GM23338 (cell line): ENCODE results near the gene DCUN1D2. TPM values are rescaled to one million over a fixed set of nuclear protein-coding genes. Genes with fewer than 3 reads are reported as not detected.

Experiments
- ATAC-seq: fragments of 200-7000 bp; cut with Tn5 transposase; 3 replicates; pipeline ENCODE4 v1.9.1; 2020
- DNase-seq: peaks from one replicate; pipeline ENCODE4 v3.0.0-alpha.2; 2015; ENCODE audit warnings: low spot score
- H2AFZ ChIP-seq: fragments of 200-600 bp; sonication (generic); 2 replicates; pipeline ENCODE4 v1.8.0; 2016; ENCODE audit warnings: antibody characterized with exemption, mild to moderate bottlenecking, moderate library complexity
- H3F3A ChIP-seq: fragments of 200-600 bp; sonication (generic); replicated peaks from 2 replicates; pipeline ENCODE4 v1.8.0; 2017; ENCODE audit warnings: antibody characterized with exemption, mixed run types, low read depth
- H3K27ac ChIP-seq: fragments of 200-600 bp; sonication (generic); 2 replicates; pipeline ENCODE4 v1.6.1; 2016; ENCODE audit warnings: low read depth
- H3K27me3 ChIP-seq: fragments of 200-600 bp; sonication (generic); 2 replicates; pipeline ENCODE4 v1.8.0; 2016; ENCODE audit warnings: mild to moderate bottlenecking, mixed run types, moderate library complexity; ENCODE audit not compliant: insufficient read depth
- H3K36me3 ChIP-seq: fragments of 200-600 bp; sonication (generic); 2 replicates; pipeline ENCODE4 v1.8.0; 2016; ENCODE audit warnings: mild to moderate bottlenecking; ENCODE audit not compliant: insufficient read depth
- H3K4me1 ChIP-seq: fragments of 200-600 bp; sonication (generic); 2 replicates; pipeline ENCODE4 v1.8.0; 2016; ENCODE audit warnings: mild to moderate bottlenecking, moderate library complexity; ENCODE audit not compliant: insufficient read depth
- H3K4me2 ChIP-seq: fragments of 200-600 bp; sonication (generic); 2 replicates; pipeline ENCODE4 v1.7.1; 2017; ENCODE audit warnings: mixed run types
- H3K4me3 ChIP-seq: fragments of 200-600 bp; sonication (generic); 2 replicates; pipeline ENCODE4 v1.6.1; 2016; ENCODE audit warnings: mixed run types
- H3K79me2 ChIP-seq: fragments of 200-600 bp; sonication (generic); replicated peaks from 2 replicates; pipeline ENCODE4 v1.8.0; 2017; ENCODE audit warnings: mild to moderate bottlenecking; ENCODE audit not compliant: insufficient read depth
- H3K9me2 ChIP-seq: fragments of 200-600 bp; sonication (generic); 2 replicates; pipeline ENCODE4 v1.8.0; 2017; ENCODE audit not compliant: insufficient read depth
- H4K20me1 ChIP-seq: fragments of 200-600 bp; sonication (generic); replicated peaks from 2 replicates; pipeline ENCODE4 v1.8.0; 2017; ENCODE audit warnings: mild to moderate bottlenecking; ENCODE audit not compliant: insufficient read depth
- H3K27ac Mint-ChIP-seq: 2 replicates; pipeline ENCODE4 v1.8.0; 2020; ENCODE audit warnings: inconsistent platforms, mild to moderate bottlenecking, moderate library complexity, mixed read lengths
- H3K27me3 Mint-ChIP-seq: 3 replicates; pipeline ENCODE4 v1.8.0; 2022; ENCODE audit warnings: low read depth, mild to moderate bottlenecking, moderate library complexity, mixed read lengths, inconsistent platforms; ENCODE audit not compliant: insufficient read depth, poor library complexity
- H3K36me3 Mint-ChIP-seq: 3 replicates; pipeline ENCODE4 v1.8.0; 2021; ENCODE audit warnings: low read depth, mild to moderate bottlenecking, inconsistent platforms, moderate library complexity, mixed read lengths
- H3K4me1 Mint-ChIP-seq: 3 replicates; pipeline ENCODE4 v1.8.0; 2020; ENCODE audit warnings: mild to moderate bottlenecking, inconsistent platforms, mixed read lengths
- H3K4me3 Mint-ChIP-seq: 3 replicates; pipeline ENCODE4 v1.8.0; 2021; ENCODE audit warnings: moderate library complexity, mild to moderate bottlenecking, inconsistent platforms, mixed read lengths
- H3K9me3 Mint-ChIP-seq: 3 replicates; pipeline ENCODE4 v1.8.0; 2020; ENCODE audit warnings: moderate library complexity, mild to moderate bottlenecking, inconsistent platforms, mixed read lengths
- EZH2 ChIP-seq: fragments of 200-600 bp; sonication (generic); IDR thresholded peaks from one replicate; pipeline ENCODE4 v1.8.0; 2017; ENCODE audit warnings: antibody characterized with exemption, mild to moderate bottlenecking, low read depth; ENCODE audit not compliant: unreplicated experiment
- EZH2phosphoT487 ChIP-seq: fragments of 200-600 bp; sonication (generic); IDR thresholded peaks from one replicate; pipeline ENCODE4 v1.8.1; 2018; ENCODE audit warnings: antibody characterized with exemption; ENCODE audit not compliant: unreplicated experiment
- JUNB ChIP-seq: IDR thresholded peaks from one replicate; pipeline ENCODE4 v1.6.1; 2016; ENCODE audit warnings: antibody characterized with exemption; ENCODE audit not compliant: unreplicated experiment
- NANOG ChIP-seq: IDR thresholded peaks from 2 replicates; pipeline ENCODE4 v1.6.1; 2016; ENCODE audit warnings: antibody characterized with exemption, borderline replicate concordance
- POLR2AphosphoS5 ChIP-seq: IDR thresholded peaks from 2 replicates; pipeline ENCODE4 v1.6.1; 2016; ENCODE audit warnings: antibody characterized with exemption, low read depth
- STAT1 ChIP-seq: IDR thresholded peaks from one replicate; pipeline ENCODE4 v1.6.1; 2016; ENCODE audit warnings: antibody characterized with exemption; ENCODE audit not compliant: unreplicated experiment
- ZNF114 ChIP-seq: fragments of 250-450 bp; sonication (Bioruptor Pico); IDR thresholded peaks from 2 replicates; pipeline ENCODE4 v1.5.0; 2020; ENCODE audit warnings: mild to moderate bottlenecking, moderate library complexity
- ZNF331 ChIP-seq: fragments of 250-450 bp; sonication (Bioruptor Pico); IDR thresholded peaks from 2 replicates; pipeline ENCODE4 v1.5.0; 2020; ENCODE audit warnings: low read depth, mild to moderate bottlenecking, moderate library complexity
- polyA plus RNA-seq: library from polyadenylated mRNA; unstranded; fragments of >200 nt; fragmentation: Nextera tagmentation; extraction: Ambion mirVana; gene quantifications from 2 replicates; pipeline ENCODE4 v1.2.1, GENCODE V29; 2016
- total RNA-seq: library from RNA; depleted of rRNA; stranded (reverse); fragments of >200 nt; shearing (Covaris generic); gene quantifications from 2 replicates; pipeline ENCODE4 v1.2.3, GENCODE V29; 2014
- TF ChIP-seq, protein P1 (sequence below): IDR thresholded peaks from one replicate; pipeline ENCODE4 v1.6.1; 2018; ENCODE audit warnings: antibody characterized with exemption; ENCODE audit not compliant: unreplicated experiment
- TF ChIP-seq, protein P2 (sequence below), 2 experiments: fragments of 200-600 bp in 1 of 2; sonication (generic) in 1 of 2; conservative IDR thresholded peaks; 2 replicates each; pipeline versions ENCODE4 v1.5.1 to v1.6.1; 2016 to 2017; ENCODE audit warnings: antibody characterized with exemption in 2 of 2, low read depth in 2 of 2, mild to moderate bottlenecking in 2 of 2, moderate library complexity in 1 of 2
- TF ChIP-seq, protein P3 (sequence below): IDR thresholded peaks from 2 replicates; pipeline ENCODE4 v1.6.1; 2016; ENCODE audit warnings: antibody characterized with exemption
- TF ChIP-seq, protein P4 (sequence below): fragments of 250-450 bp; sonication (Bioruptor Pico); IDR thresholded peaks from 2 replicates; pipeline ENCODE4 v1.5.0; 2020; ENCODE audit warnings: mild to moderate bottlenecking, moderate library complexity

Gene DCUN1D2
- total and polyA plus RNA-seq, 2 experiments from 2014 or later: 12.3 to 38.0 TPM

DNA sequence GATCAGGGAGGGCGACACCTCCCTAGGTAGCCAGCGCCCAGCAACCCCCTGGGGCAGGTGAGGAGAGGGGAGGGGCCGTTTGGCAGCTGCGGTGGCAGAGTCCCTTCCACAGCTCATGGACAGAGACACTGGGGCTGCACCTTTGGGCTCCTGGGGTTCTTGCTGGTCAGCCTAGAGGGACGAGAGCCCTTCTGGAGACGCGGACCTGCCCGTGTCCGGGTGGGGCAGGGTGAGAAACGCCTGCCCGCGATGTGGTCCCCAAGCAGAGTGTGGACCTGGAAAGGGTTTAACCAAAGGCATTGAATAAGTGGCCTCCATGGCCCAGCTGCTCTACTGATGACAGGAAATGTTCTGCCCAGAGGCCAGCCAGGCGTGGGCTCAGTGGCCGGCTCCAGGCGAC lies 75.5 kb downstream of the DCUN1D2 start (continued):
- TF ChIP-seq, protein P1, sequence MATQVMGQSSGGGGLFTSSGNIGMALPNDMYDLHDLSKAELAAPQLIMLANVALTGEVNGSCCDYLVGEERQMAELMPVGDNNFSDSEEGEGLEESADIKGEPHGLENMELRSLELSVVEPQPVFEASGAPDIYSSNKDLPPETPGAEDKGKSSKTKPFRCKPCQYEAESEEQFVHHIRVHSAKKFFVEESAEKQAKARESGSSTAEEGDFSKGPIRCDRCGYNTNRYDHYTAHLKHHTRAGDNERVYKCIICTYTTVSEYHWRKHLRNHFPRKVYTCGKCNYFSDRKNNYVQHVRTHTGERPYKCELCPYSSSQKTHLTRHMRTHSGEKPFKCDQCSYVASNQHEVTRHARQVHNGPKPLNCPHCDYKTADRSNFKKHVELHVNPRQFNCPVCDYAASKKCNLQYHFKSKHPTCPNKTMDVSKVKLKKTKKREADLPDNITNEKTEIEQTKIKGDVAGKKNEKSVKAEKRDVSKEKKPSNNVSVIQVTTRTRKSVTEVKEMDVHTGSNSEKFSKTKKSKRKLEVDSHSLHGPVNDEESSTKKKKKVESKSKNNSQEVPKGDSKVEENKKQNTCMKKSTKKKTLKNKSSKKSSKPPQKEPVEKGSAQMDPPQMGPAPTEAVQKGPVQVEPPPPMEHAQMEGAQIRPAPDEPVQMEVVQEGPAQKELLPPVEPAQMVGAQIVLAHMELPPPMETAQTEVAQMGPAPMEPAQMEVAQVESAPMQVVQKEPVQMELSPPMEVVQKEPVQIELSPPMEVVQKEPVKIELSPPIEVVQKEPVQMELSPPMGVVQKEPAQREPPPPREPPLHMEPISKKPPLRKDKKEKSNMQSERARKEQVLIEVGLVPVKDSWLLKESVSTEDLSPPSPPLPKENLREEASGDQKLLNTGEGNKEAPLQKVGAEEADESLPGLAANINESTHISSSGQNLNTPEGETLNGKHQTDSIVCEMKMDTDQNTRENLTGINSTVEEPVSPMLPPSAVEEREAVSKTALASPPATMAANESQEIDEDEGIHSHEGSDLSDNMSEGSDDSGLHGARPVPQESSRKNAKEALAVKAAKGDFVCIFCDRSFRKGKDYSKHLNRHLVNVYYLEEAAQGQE: no peak
- TF ChIP-seq STAT1 (no peak), ZNF331 (CRISPR knock-in tag) (no peak), POLR2AphosphoS5 (no peak), ZNF114 (CRISPR knock-in tag) (no peak), EZH2phosphoT487 (no peak), EZH2 (no peak), NANOG (no peak)
- TF ChIP-seq, protein P2, sequence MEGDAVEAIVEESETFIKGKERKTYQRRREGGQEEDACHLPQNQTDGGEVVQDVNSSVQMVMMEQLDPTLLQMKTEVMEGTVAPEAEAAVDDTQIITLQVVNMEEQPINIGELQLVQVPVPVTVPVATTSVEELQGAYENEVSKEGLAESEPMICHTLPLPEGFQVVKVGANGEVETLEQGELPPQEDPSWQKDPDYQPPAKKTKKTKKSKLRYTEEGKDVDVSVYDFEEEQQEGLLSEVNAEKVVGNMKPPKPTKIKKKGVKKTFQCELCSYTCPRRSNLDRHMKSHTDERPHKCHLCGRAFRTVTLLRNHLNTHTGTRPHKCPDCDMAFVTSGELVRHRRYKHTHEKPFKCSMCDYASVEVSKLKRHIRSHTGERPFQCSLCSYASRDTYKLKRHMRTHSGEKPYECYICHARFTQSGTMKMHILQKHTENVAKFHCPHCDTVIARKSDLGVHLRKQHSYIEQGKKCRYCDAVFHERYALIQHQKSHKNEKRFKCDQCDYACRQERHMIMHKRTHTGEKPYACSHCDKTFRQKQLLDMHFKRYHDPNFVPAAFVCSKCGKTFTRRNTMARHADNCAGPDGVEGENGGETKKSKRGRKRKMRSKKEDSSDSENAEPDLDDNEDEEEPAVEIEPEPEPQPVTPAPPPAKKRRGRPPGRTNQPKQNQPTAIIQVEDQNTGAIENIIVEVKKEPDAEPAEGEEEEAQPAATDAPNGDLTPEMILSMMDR (conservative IDR thresholded peaks at IDR 0.05; ENCODE audit: low read depth in 2 of 2): no peak
- TF ChIP-seq, protein P3, sequence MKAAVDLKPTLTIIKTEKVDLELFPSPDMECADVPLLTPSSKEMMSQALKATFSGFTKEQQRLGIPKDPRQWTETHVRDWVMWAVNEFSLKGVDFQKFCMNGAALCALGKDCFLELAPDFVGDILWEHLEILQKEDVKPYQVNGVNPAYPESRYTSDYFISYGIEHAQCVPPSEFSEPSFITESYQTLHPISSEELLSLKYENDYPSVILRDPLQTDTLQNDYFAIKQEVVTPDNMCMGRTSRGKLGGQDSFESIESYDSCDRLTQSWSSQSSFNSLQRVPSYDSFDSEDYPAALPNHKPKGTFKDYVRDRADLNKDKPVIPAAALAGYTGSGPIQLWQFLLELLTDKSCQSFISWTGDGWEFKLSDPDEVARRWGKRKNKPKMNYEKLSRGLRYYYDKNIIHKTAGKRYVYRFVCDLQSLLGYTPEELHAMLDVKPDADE: no peak

DNA sequence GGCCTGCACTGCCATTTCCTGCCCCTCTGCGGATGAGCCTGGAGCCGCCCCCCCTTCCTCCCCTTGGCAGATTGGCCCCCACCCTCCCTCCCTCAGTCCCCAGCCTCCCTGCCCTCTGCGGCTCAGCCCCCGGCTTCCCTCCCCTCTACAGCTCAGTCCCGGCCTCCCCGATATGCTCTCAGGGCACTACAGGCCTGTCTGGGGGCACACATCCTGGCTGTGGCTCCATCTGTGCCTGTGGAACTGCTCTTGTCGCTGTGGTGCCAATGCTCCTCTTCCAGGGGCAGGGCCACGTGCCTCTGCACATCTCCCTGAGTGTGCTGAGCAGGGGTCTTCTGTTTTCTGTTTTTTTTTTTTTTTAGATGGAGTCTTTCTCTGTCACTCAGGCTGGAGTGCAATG lies 76.2 kb downstream of the DCUN1D2 start:
- Mint-ChIP-seq H3K27ac (no peak overlapping the region), H3K36me3 (no peaks in the 10 kb centered on the region), H3K4me1 (no peaks in the 10 kb centered on the region; the same call in 1 of the 3 replicates), H3K4me3 (no peak overlapping the region), H3K9me3 (peaks cover 3% of the 10 kb centered on the region; the same call in 2 of the 3 replicates), H3K27me3 (peaks cover 16% of the 10 kb centered on the region)
- no peak overlapping the region for H3K4me3 ChIP-seq
- ATAC-seq: no peak
- H3K27ac ChIP-seq: no peak overlapping the region
- H3K9me2 ChIP-seq: no peaks in the 10 kb centered on the region
- no peak overlapping the region for H2AFZ ChIP-seq
- peaks cover 8% of the 10 kb centered on the region; the same call in 1 of the 2 replicates for H3F3A ChIP-seq
- H3K27me3 ChIP-seq: no peaks in the 10 kb centered on the region
- no peaks in the 10 kb centered on the region for H3K4me1 ChIP-seq
- H4K20me1 ChIP-seq: no peaks in the 10 kb centered on the region
- DNase-seq: no peak
- no peaks in the 10 kb centered on the region for H3K79me2 ChIP-seq
- no peak overlapping the region for H3K4me2 ChIP-seq
- H3K36me3 ChIP-seq: no peaks in the 10 kb centered on the region
- TF ChIP-seq JUNB: no peak
- no peak for TF ChIP-seq POLR2AphosphoS5
- TF ChIP-seq, protein P4, sequence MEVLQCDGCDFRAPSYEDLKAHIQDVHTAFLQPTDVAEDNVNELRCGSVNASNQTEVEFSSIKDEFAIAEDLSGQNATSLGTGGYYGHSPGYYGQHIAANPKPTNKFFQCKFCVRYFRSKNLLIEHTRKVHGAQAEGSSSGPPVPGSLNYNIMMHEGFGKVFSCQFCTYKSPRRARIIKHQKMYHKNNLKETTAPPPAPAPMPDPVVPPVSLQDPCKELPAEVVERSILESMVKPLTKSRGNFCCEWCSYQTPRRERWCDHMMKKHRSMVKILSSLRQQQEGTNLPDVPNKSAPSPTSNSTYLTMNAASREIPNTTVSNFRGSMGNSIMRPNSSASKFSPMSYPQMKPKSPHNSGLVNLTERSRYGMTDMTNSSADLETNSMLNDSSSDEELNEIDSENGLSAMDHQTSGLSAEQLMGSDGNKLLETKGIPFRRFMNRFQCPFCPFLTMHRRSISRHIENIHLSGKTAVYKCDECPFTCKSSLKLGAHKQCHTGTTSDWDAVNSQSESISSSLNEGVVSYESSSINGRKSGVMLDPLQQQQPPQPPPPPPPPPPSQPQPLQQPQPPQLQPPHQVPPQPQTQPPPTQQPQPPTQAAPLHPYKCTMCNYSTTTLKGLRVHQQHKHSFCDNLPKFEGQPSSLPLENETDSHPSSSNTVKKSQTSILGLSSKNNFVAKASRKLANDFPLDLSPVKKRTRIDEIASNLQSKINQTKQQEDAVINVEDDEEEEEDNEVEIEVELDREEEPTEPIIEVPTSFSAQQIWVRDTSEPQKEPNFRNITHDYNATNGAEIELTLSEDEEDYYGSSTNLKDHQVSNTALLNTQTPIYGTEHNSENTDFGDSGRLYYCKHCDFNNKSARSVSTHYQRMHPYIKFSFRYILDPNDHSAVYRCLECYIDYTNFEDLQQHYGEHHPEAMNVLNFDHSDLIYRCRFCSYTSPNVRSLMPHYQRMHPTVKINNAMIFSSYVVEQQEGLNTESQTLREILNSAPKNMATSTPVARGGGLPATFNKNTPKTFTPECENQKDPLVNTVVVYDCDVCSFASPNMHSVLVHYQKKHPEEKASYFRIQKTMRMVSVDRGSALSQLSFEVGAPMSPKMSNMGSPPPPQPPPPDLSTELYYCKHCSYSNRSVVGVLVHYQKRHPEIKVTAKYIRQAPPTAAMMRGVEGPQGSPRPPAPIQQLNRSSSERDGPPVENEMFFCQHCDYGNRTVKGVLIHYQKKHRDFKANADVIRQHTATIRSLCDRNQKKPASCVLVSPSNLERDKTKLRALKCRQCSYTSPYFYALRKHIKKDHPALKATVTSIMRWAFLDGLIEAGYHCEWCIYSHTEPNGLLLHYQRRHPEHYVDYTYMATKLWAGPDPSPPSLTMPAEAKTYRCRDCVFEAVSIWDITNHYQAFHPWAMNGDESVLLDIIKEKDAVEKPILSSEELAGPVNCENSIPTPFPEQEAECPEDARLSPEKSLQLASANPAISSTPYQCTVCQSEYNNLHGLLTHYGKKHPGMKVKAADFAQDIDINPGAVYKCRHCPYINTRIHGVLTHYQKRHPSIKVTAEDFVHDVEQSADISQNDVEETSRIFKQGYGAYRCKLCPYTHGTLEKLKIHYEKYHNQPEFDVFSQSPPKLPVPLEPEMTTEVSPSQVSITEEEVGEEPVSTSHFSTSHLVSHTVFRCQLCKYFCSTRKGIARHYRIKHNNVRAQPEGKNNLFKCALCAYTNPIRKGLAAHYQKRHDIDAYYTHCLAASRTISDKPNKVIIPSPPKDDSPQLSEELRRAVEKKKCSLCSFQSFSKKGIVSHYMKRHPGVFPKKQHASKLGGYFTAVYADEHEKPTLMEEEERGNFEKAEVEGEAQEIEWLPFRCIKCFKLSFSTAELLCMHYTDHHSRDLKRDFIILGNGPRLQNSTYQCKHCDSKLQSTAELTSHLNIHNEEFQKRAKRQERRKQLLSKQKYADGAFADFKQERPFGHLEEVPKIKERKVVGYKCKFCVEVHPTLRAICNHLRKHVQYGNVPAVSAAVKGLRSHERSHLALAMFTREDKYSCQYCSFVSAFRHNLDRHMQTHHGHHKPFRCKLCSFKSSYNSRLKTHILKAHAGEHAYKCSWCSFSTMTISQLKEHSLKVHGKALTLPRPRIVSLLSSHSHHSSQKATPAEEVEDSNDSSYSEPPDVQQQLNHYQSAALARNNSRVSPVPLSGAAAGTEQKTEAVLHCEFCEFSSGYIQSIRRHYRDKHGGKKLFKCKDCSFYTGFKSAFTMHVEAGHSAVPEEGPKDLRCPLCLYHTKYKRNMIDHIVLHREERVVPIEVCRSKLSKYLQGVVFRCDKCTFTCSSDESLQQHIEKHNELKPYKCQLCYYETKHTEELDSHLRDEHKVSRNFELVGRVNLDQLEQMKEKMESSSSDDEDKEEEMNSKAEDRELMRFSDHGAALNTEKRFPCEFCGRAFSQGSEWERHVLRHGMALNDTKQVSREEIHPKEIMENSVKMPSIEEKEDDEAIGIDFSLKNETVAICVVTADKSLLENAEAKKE (CRISPR knock-in tag): no peak
- TF ChIP-seq NANOG: no peak
- no peak for TF ChIP-seq ZNF331 (CRISPR knock-in tag)
